NB4 (cell line): ENCODE data around the gene BBS9.

Source experiments
- CTCF ChIP-seq: IDR thresholded peaks from one replicate; pipeline ENCODE4 v1.5.1; 2012; ENCODE audit warnings: low read depth, low read length
- MAX ChIP-seq: IDR thresholded peaks from 2 replicates; pipeline ENCODE4 v1.6.1; 2011; ENCODE audit warnings: low read depth, low read length
- MYC ChIP-seq: IDR thresholded peaks from 2 replicates; pipeline ENCODE4 v1.6.1; 2011; ENCODE audit warnings: low read depth, low read length
- POLR2A ChIP-seq: IDR thresholded peaks from 2 replicates; pipeline ENCODE4 v1.6.1; 2011; ENCODE audit warnings: mild to moderate bottlenecking; ENCODE audit not compliant: insufficient read length; ENCODE audit errors: extremely low read depth

GRCh38 chr7:33472348-33473025 is 343.1 kb downstream of the BBS9 start:
- TF ChIP-seq CTCF (no peak), POLR2A (no peak), MAX (no peak), MYC (no peak)
